Measurements from ENCODE around the gene EIF1AD. TPM values are rescaled to one million over a fixed set of nuclear protein-coding genes. Genes with fewer than 3 reads are reported as not detected.

EIF1AD gene, protein sequence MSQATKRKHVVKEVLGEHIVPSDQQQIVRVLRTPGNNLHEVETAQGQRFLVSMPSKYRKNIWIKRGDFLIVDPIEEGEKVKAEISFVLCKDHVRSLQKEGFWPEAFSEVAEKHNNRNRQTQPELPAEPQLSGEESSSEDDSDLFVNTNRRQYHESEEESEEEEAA
- 27.2 and 38.1 TPM in 2 replicates for total RNA-seq

DNA sequence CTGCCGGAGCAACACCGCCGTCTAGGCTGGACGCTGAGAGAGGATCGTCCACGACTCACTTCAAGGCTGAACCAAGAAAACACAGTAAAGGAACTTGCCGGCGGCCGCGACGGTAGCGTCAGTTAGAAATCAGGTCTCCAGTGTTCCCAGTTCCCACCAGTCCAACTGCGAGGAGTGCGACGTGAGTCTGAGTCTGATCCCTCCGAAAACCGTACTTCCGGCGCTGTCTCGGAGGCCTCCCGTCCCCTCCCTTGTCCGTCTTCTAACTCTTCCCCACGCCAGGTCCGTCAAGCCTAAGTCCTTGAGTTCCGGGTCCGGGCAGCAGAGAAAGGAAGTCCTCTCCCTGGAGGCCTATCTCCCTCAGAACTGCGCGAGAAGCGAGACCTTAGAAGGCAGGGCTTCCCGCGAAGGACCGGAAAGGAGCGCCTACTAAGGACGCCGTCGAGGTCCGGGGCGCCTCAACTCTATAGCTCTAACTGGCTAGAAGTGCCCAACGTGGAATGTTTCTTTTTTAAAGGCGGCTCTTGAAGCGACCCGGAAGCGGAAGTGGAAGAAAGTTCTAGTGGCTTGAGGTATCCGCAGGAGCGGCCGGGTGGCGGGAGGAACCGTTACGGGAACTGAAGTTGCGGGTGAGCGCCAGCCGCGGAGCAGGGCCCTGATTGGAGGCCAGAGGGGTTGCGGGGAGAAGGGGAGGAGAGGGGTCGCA is at the start of gene EIF1AD, which contains the start of gene BANF1:
EIF1AD (minus strand) TSS at position 216 of the 706 bp plus-strand sequence. CDS start 1,768 bp downstream, outside the sequence.
BANF1 (plus strand) TSS at position 562 of the 706 bp plus-strand sequence. CDS start 748 bp downstream, outside the sequence.

DNA sequence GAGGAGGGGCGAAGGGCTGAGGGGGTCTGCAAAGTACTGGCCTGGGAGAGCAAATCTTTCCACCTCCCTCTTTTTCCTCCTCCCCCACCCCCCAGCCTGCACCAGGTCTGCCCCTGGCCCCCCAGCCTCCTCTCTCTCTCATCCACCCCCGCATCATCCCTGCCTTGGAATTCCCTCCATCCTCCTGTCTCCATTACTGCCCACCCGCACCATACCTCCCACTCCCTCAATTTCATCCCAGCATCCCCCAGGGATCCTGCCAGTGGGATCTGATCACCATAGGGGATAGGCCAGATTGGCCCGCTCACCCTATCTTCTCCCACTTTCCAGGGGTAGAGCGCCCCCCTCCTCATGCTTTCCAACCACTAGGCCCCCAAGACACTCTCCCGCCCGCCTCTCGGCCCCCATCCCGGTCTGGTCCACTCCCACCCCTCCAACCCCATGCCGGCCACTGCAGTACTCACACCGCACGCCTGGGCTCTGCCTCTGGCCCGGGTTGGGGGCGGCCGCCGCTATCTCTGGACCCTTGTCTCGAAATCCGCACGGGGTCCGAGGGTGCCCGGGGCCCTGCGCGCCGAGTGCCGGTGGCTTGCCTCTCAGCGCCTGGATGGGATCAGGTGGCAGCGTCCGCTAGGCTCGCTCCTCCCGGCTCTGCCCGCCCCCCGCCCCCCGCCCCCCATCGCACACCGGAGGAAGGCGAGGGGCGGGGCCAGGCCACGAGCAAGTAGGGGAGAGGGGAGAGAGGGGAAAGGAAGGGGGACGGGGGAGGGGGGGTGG is 46.8 kb upstream of the EIF1AD start, which contains the start of gene GAL3ST3:
GAL3ST3 (minus strand) TSS at position 615 of the 777 bp plus-strand sequence. CDS start 3,746 bp downstream, outside the sequence.

DNA sequence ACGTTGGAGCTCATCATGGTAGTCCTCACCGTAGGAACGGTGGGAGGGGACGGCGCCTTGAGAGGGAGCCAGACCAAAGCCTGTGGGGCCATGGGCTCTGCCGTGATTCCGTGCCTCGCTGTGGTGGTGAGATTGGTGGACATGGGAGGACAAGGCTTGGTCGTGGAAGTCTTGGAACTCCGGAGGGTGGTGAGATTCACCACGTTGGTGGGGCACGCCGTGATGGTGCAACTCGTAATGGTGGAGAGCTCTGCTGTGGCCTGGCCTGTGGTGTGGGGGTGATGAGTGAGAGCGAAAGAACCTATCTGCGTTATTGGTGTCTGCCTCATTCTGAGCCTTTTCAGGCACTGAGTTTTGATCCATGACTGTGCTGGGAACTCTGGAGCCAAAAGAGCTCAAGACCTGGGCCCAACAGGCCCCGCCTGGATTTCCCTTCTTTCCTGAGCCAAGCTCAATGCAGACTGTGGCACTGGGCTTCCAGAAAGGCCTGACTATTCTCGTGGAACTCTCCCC is 24.1 kb upstream of the EIF1AD start, which contains the start of gene CATSPER1:
CATSPER1 (minus strand) TSS at position 463 of the 513 bp plus-strand sequence; CDS start at position 363, 100 bp downstream.

DNA sequence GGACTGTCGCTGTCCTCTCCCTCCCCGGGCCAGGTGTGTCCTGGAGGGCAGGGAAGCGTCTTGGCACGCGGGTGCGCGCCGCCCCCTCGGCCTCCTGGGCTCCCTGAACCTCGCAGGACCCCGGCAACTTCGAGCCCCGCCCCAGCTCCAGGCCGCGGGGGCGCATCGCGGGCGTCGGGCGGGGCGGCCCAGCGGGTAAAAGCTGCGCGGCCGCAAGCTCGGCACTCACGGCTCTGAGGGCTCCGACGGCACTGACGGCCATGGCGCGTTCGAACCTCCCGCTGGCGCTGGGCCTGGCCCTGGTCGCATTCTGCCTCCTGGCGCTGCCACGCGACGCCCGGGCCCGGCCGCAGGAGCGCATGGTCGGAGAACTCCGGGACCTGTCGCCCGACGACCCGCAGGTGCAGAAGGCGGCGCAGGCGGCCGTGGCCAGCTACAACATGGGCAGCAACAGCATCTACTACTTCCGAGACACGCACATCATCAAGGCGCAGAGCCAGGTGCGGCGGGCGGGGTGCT is 9.9 kb upstream of the EIF1AD start, which contains the start of gene CST6:
CST6 (plus strand) TSS at position 224 of the 519 bp plus-strand sequence; CDS start at position 261, 37 bp downstream.

DNA sequence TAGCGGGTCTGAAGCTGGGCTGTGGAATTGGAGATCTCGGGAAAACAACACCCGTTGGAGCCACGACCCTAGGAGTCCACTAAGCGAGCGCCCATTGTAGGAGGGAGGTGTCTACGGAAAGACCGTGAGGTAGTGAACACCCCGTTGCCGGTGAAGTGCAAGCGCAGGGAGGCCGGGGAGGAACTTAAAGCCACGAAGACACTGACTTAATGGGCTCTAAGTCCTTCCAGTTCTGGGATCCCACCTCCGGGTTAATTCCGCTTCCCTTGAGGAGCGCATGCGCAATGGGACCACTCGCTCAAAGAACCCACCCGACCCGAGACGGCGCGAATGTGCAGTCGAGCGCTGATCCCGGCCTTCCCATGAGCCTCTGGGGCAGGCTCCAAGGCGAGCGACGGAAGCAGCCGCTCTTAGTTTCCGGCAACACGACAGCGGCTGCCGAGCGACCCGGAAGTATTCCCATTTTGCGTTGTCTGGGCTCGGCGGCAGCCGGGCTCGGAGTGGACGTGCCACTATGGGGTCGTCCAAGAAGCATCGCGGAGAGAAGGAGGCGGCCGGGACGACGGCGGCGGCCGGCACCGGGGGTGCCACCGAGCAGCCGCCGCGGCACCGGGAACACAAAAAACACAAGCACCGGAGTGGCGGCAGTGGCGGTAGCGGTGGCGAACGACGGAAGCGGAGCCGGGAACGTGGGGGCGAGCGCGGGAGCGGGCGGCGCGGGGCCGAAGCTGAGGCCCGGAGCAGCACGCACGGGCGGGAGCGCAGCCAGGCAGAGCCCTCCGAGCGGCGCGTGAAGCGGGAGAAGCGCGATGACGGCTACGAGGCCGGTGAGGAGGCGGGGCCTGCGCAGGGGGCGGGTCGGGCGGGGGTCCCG is 40.5 kb downstream of the EIF1AD start, which contains the start of gene SART1:
SART1 (plus strand) TSS at position 468 of the 874 bp plus-strand sequence; CDS start at position 515, 47 bp downstream.

Other genes starting within 250 kb of the EIF1AD start
- 10.8 and 11.3 TPM in 2 replicates for gene AP5B1, start 221.2 kb downstream of the EIF1AD start, total RNA-seq
- gene OVOL1, start 215.1 kb downstream of the EIF1AD start, total RNA-seq, result not detected in 2 replicates
- gene SNX32, start 168.2 kb downstream of the EIF1AD start, total RNA-seq, result not detected in 2 replicates
- gene CFL1, start 144.0 kb downstream of the EIF1AD start, total RNA-seq, result 2,226 and 2,249 TPM in 2 replicates
- 35.0 and 40.1 TPM in 2 replicates for gene MUS81, start 141.7 kb downstream of the EIF1AD start, total RNA-seq
- 29.5 and 33.7 TPM in 2 replicates for gene EFEMP2, start 129.4 kb downstream of the EIF1AD start, total RNA-seq
- gene CTSW, start 122.3 kb downstream of the EIF1AD start, total RNA-seq, result 0.20 TPM in 1 of 2 replicates, not detected in the other
- gene FIBP, start 113.7 kb downstream of the EIF1AD start, total RNA-seq, result 95.7 and 125 TPM in 2 replicates
- 258 and 273 TPM in 2 replicates for gene CCDC85B, start 111.5 kb downstream of the EIF1AD start, total RNA-seq
- gene FOSL1, start 101.8 kb downstream of the EIF1AD start, total RNA-seq, result 125 and 127 TPM in 2 replicates
- 18.9 and 19.7 TPM in 2 replicates for gene C11orf68, start 83.1 kb downstream of the EIF1AD start, total RNA-seq
- gene DRAP1, start 82.7 kb downstream of the EIF1AD start, total RNA-seq, result 209 and 235 TPM in 2 replicates
- gene TSGA10IP, start 56.7 kb downstream of the EIF1AD start, total RNA-seq, result not detected in 2 replicates
- 32.7 and 43.3 TPM in 2 replicates for gene SART1, start 40.4 kb downstream of the EIF1AD start, total RNA-seq
- gene BANF1, start 346 bp upstream of the EIF1AD start, total RNA-seq, result 109 and 139 TPM in 2 replicates
- 0.20 and 0.25 TPM in 2 replicates for gene CST6, start 9.9 kb upstream of the EIF1AD start, total RNA-seq
- gene CATSPER1, start 24.3 kb upstream of the EIF1AD start, total RNA-seq, result 0.47 TPM in 1 of 2 replicates, not detected in the other
- gene GAL3ST3, start 47.0 kb upstream of the EIF1AD start, total RNA-seq, result not detected in 2 replicates
- 130 and 155 TPM in 2 replicates for gene SF3B2, start 50.2 kb upstream of the EIF1AD start, total RNA-seq
- 18.0 and 19.3 TPM in 2 replicates for gene PACS1, start 68.1 kb upstream of the EIF1AD start, total RNA-seq

Data from mammary microvascular endothelial cell (primary cell).